Hepatocyte (in vitro differentiated cells): ENCODE measurements around the gene KIF6.

Experiments used
- CTCF ChIP-seq: fragments of 200-600 bp; sonication (generic); IDR thresholded peaks from 2 replicates; pipeline ENCODE4 v1.5.1; 2016; ENCODE audit warnings: antibody characterized with exemption, mild to moderate bottlenecking; ENCODE audit not compliant: poor library complexity
- EZH2 ChIP-seq: fragments of 200-600 bp; sonication (generic); IDR thresholded peaks from 2 replicates; pipeline ENCODE4 v1.6.1; 2016; ENCODE audit warnings: antibody characterized with exemption, mild to moderate bottlenecking, borderline replicate concordance
- EZH2phosphoT487 ChIP-seq: fragments of 200-600 bp; sonication (generic); IDR thresholded peaks from one replicate; pipeline ENCODE4 v1.6.1; 2018; ENCODE audit warnings: antibody characterized with exemption, mild to moderate bottlenecking, low read depth, moderate library complexity; ENCODE audit not compliant: unreplicated experiment, severe bottlenecking

- no peak for TF ChIP-seq EZH2
- TF ChIP-seq CTCF = no peak
- no peak for TF ChIP-seq EZH2phosphoT487
These were observed 394.7 kb downstream of the KIF6 start for GRCh38 chr6:39330476-39330875.
